Thyroid gland (tissue), 4 donors: ENCODE measurements around the gene DTNB.

Experiments
- POLR2A ChIP-seq, 2 donors: fragments of 450-650 bp; IDR thresholded peaks; one replicate each; pipeline ENCODE4 v1.6.1; 2017; ENCODE audit warnings: antibody characterized with exemption in 2 of 2, mild to moderate bottlenecking in 2 of 2, moderate library complexity in 1 of 2
- TF ChIP-seq, protein P1 (sequence below), 6 experiments: fragments of 200-600 bp in 3 of 6; fragments of 450-650 bp in 3 of 6; sonication (generic) in 3 of 6; IDR thresholded peaks; one replicate each; pipeline ENCODE4 v1.5.1; 2016 to 2019; ENCODE audit warnings: antibody characterized with exemption in 6 of 6, mild to moderate bottlenecking in 2 of 6, inconsistent platforms in 1 of 6, moderate library complexity in 1 of 6

DNA sequence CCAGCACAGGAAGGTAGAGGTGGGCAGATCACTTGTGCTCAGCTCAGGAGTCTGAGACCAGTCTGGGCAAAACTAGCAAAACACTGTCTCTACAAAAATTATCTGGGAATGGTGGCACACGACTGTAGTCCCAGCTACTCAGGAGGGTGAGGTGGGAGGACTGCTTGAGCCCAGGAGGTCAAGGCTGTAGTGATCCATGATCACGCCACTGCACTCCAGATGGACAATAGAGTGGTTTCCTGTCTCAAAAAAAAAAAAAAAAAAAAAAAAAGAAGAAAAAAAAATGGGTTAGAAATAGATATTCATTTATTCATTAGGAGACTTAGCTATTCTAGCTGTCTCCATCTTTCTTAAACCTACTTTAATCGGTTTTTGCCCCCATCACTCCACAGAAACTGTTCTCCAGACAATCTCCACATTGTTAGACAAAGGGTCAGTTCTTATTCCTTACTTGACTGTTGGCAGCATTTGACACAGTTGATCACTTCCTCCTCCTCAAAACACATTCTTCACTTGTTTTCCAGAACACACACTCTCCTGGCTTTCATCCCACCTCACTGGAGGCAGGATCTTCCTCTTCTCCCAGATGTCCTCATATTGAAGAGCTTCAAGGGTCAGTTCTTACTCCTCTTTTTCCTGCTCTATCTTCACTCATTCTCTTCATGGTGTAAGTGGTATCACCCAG lies 103.1 kb downstream of the DTNB start:
- TF ChIP-seq, protein P1, sequence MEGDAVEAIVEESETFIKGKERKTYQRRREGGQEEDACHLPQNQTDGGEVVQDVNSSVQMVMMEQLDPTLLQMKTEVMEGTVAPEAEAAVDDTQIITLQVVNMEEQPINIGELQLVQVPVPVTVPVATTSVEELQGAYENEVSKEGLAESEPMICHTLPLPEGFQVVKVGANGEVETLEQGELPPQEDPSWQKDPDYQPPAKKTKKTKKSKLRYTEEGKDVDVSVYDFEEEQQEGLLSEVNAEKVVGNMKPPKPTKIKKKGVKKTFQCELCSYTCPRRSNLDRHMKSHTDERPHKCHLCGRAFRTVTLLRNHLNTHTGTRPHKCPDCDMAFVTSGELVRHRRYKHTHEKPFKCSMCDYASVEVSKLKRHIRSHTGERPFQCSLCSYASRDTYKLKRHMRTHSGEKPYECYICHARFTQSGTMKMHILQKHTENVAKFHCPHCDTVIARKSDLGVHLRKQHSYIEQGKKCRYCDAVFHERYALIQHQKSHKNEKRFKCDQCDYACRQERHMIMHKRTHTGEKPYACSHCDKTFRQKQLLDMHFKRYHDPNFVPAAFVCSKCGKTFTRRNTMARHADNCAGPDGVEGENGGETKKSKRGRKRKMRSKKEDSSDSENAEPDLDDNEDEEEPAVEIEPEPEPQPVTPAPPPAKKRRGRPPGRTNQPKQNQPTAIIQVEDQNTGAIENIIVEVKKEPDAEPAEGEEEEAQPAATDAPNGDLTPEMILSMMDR (IDR thresholded peaks at IDR 0.05): no peak
- TF ChIP-seq POLR2A (IDR thresholded peaks at IDR 0.05): no peak
